B cell (primary cell): ENCODE results near the gene ELK1.

ENCODE experiments used
- EZH2 ChIP-seq: IDR thresholded peaks from 2 replicates; pipeline ENCODE4 v1.6.1; 2012; ENCODE audit warnings: borderline replicate concordance, low read depth, mild to moderate bottlenecking, moderate library complexity, low read length; ENCODE audit not compliant: insufficient read depth, poor library complexity, severe bottlenecking
- TF ChIP-seq, protein P1 (sequence below): fragments of 200-600 bp; IDR thresholded peaks from one replicate; pipeline ENCODE4 v1.8.0; 2022; ENCODE audit warnings: antibody characterized with exemption, mild to moderate bottlenecking

DNA sequence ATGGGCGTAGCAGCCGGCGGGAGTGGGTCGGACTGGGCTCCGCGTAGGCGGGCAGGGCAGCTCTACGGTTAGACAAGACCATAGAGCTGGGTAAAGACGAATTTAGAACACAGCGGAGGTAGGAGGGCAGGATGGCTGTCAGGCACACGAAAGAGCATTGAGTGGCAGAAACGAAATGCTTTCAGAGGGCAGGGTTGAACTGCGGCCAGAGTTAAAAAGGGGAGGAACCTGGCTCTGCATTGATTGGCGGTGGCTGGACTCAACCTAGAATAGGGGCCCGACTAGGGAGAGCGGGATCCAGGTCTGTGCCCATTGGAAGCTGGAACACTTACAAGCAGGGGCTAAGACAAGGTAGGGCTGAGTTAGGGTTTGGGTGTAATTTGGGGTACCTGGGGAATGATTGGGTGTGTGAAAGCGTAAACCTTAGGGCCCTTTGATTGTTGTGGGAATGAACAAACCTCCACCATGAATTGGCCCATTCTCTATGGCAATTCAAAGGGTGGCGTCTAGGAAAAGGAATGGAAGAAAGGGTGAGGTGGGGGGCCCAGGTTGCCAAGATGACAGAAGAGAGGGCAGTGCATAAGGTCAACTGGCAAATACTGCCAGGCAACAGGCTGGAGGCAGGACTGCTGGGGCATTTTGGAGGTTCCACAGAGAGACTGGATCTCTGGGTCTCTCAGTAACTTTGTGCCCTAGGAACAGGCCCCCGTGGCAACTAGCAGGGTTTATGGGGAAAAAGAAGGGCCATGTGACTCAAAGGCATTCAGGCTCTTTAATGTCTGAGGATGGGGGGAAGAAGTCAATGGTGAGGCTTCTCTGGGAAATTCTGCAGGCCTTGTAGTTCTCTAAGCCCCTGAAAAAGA is 911 bp upstream of the ELK1 start:
- TF ChIP-seq, protein P1, sequence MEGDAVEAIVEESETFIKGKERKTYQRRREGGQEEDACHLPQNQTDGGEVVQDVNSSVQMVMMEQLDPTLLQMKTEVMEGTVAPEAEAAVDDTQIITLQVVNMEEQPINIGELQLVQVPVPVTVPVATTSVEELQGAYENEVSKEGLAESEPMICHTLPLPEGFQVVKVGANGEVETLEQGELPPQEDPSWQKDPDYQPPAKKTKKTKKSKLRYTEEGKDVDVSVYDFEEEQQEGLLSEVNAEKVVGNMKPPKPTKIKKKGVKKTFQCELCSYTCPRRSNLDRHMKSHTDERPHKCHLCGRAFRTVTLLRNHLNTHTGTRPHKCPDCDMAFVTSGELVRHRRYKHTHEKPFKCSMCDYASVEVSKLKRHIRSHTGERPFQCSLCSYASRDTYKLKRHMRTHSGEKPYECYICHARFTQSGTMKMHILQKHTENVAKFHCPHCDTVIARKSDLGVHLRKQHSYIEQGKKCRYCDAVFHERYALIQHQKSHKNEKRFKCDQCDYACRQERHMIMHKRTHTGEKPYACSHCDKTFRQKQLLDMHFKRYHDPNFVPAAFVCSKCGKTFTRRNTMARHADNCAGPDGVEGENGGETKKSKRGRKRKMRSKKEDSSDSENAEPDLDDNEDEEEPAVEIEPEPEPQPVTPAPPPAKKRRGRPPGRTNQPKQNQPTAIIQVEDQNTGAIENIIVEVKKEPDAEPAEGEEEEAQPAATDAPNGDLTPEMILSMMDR: no peak
- TF ChIP-seq EZH2: no peak
